ENCODE results near the gene ZNF581.
A peak's percentile ranks its signal among the peaks of the same experiment; 100 is the strongest.

The ZNF581 gene

GRCh38 chr19:55643003-55643886, at the start of gene ZNF581:
TSS of gene ZNF581 (plus strand) at chr19:55643649. CDS start at chr19:55644572, 923 bp downstream.
- peak; percentile 96 for DNase-seq (ENCODE audit: low spot score)

GRCh38 chr19:55594996-55595545, 48.4 kb upstream of the ZNF581 start:
- DNase-seq (ENCODE audit: low spot score) = no peak

- DNase-seq (ENCODE audit: low spot score) = no peak
Measured at GRCh38 chr19:55596304-55596703, 47.1 kb upstream of the ZNF581 start.

GRCh38 chr19:55597501-55597921, 45.9 kb upstream of the ZNF581 start:
- DNase-seq (ENCODE audit: low spot score) = no peak

GRCh38 chr19:55598034-55598433, 45.4 kb upstream of the ZNF581 start:
- DNase-seq (ENCODE audit: low spot score) = no peak

GRCh38 chr19:55598719-55599467, 44.6 kb upstream of the ZNF581 start:
- peak; percentile 95 for DNase-seq (ENCODE audit: low spot score)

GRCh38 chr19:55599468-55599841, 44.0 kb upstream of the ZNF581 start, which contains the start of gene FIZ1:
TSS of gene FIZ1 (minus strand) at chr19:55599517. CDS start at chr19:55597865, 1,652 bp downstream.
- peak; percentile 98 for DNase-seq (ENCODE audit: low spot score)

GRCh38 chr19:55599842-55600661, 43.4 kb upstream of the ZNF581 start, which contains the start of gene ZNF524:
TSS of gene ZNF524 (plus strand) at chr19:55600288. CDS start at chr19:55602113, 1,825 bp downstream.
- peak; percentile 95 for DNase-seq (ENCODE audit: low spot score)

- DNase-seq (ENCODE audit: low spot score) = no peak
Measured at GRCh38 chr19:55600662-55601028, 42.8 kb upstream of the ZNF581 start.

- no peak for DNase-seq (ENCODE audit: low spot score)
Measured at GRCh38 chr19:55601084-55601483, 42.4 kb upstream of the ZNF581 start.

- no peak for DNase-seq (ENCODE audit: low spot score)
Measured at GRCh38 chr19:55602104-55603001, 41.1 kb upstream of the ZNF581 start.

GRCh38 chr19:55603115-55603514, 40.3 kb upstream of the ZNF581 start:
- DNase-seq (ENCODE audit: low spot score) = no peak

GRCh38 chr19:55603581-55604292, 39.7 kb upstream of the ZNF581 start:
- no peak for DNase-seq (ENCODE audit: low spot score)

GRCh38 chr19:55605207-55605636, 38.2 kb upstream of the ZNF581 start:
- DNase-seq (ENCODE audit: low spot score) = peak; percentile 98

- DNase-seq (ENCODE audit: low spot score) = peak; percentile 93
Measured at GRCh38 chr19:55605637-55606470, 37.6 kb upstream of the ZNF581 start, which contains the start of gene ZNF865. TSS of gene ZNF865 (plus strand) at chr19:55605647. CDS start at chr19:55613619, 7,972 bp downstream.

- no peak for DNase-seq (ENCODE audit: low spot score)
Measured at GRCh38 chr19:55606471-55606787, 37.0 kb upstream of the ZNF581 start.

GRCh38 chr19:55606817-55607216, 36.6 kb upstream of the ZNF581 start:
- no peak for DNase-seq (ENCODE audit: low spot score)

GRCh38 chr19:55609326-55609725, 34.1 kb upstream of the ZNF581 start:
- DNase-seq (ENCODE audit: low spot score) = no peak
